Measurements from ENCODE around the gene MRGPRX3. TPM values are rescaled to one million over a fixed set of nuclear protein-coding genes. Genes with fewer than 3 reads are reported as not detected.

Gene MRGPRX3
- total RNA-seq, 1 donor from 2014 or later, result not detected

Other genes with a start within 250 kb of the MRGPRX3 start
- gene SERGEF, start 119.5 kb upstream of the MRGPRX3 start, total RNA-seq, result 24.0 and 27.1 TPM in 2 replicates
- 0.11 and 0.31 TPM in 2 replicates for gene TPH1, start 86.3 kb upstream of the MRGPRX3 start, total RNA-seq
- 14.9 and 17.6 TPM in 2 replicates for gene SAAL1, start 26.5 kb upstream of the MRGPRX3 start, total RNA-seq
- gene MRGPRX4, start 40.3 kb downstream of the MRGPRX3 start, total RNA-seq, result not detected in 2 replicates
- gene SAA4, start 104.2 kb downstream of the MRGPRX3 start, total RNA-seq, result not detected in 2 replicates
- not detected in 2 replicates for gene SAA2, start 116.1 kb downstream of the MRGPRX3 start, total RNA-seq
- not detected in 2 replicates for gene SAA1, start 133.7 kb downstream of the MRGPRX3 start, total RNA-seq
- gene HPS5, start 189.6 kb downstream of the MRGPRX3 start, total RNA-seq, result 68.9 and 76.3 TPM in 2 replicates
- 91.1 and 95.1 TPM in 2 replicates for gene GTF2H1, start 190.0 kb downstream of the MRGPRX3 start, total RNA-seq